SU-DHL-6 (cell line): ENCODE data around the gene NKAIN1.

ENCODE experiments used
- EZH2phosphoT487 ChIP-seq: fragments of 200-600 bp; sonication (generic), shearing (Covaris generic); conservative IDR thresholded peaks from 2 replicates; pipeline ENCODE4 v1.6.1; 2018; ENCODE audit warnings: mild to moderate bottlenecking, antibody characterized with exemption, low read length, moderate library complexity, mixed read lengths
- TF ChIP-seq, protein P1 (sequence below): fragments of 200-600 bp; sonication (generic); IDR thresholded peaks from one replicate; pipeline ENCODE4 v1.5.1; 2017; ENCODE audit warnings: antibody characterized with exemption, mild to moderate bottlenecking, low read length, moderate library complexity; ENCODE audit not compliant: insufficient read depth, poor library complexity, severe bottlenecking

DNA sequence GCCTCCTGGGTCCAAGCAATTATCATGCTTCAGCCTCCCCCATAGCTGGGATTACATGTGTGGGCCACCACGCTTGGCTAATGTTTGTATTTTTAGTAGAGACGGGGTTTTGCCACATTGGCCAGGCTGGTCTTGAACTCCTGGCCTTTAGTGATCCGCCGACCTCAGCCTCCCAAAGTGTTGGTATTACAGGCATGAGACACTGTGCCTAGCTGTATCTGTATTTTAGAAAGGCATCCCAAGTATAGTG is 69.3 kb downstream of the NKAIN1 start:
- TF ChIP-seq, protein P1, sequence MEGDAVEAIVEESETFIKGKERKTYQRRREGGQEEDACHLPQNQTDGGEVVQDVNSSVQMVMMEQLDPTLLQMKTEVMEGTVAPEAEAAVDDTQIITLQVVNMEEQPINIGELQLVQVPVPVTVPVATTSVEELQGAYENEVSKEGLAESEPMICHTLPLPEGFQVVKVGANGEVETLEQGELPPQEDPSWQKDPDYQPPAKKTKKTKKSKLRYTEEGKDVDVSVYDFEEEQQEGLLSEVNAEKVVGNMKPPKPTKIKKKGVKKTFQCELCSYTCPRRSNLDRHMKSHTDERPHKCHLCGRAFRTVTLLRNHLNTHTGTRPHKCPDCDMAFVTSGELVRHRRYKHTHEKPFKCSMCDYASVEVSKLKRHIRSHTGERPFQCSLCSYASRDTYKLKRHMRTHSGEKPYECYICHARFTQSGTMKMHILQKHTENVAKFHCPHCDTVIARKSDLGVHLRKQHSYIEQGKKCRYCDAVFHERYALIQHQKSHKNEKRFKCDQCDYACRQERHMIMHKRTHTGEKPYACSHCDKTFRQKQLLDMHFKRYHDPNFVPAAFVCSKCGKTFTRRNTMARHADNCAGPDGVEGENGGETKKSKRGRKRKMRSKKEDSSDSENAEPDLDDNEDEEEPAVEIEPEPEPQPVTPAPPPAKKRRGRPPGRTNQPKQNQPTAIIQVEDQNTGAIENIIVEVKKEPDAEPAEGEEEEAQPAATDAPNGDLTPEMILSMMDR, result no peak
- no peak for TF ChIP-seq EZH2phosphoT487
